ENCODE measurements around the gene SSRP1. TPM values are rescaled to one million over a fixed set of nuclear protein-coding genes. Genes with fewer than 3 reads are reported as not detected.

SSRP1 gene
- polyA plus RNA-seq, 2 of the 4 experiments (the other 2 are of a cell fraction), result 288 to 357 TPM

GRCh38 chr11:57374966-57375365 lies 39.3 kb upstream of the SSRP1 start:
- ChIA-PET CTCF (no interaction called here), POLR2A (no interaction called here)
- DNase-seq (ENCODE audit: low read depth in 1 of 2, low spot score in 1 of 2) (no peak), FAIRE-seq (no peak), ATAC-seq (no peak)
- Histone ChIP-seq H3K9me3 (no peaks in the 10 kb centered on the region), H3K4me2 (no peak overlapping the region), H3K27ac (no peak overlapping the region), H3K4me1 (peaks cover 17% of the 10 kb centered on the region; the same call in 2 of the 3 replicates), H3K4me3 (no peak overlapping the region)
- WGBS (ENCODE audit: missing lambda C conversion rate), result 97% methylated on average over 3 of the region's 3 CpGs
- no peak for TF ChIP-seq TFCP2L1 (CRISPR knock-in tag; IDR thresholded peaks at IDR 0.05)

GRCh38 chr11:57373146-57373545 lies 37.5 kb upstream of the SSRP1 start:
- Histone ChIP-seq H3K4me2 (no peak overlapping the region), H3K4me3 (no peak overlapping the region), H3K4me1 (peaks cover 16% of the 10 kb centered on the region; the same call in 2 of the 3 replicates), H3K9me3 (no peaks in the 10 kb centered on the region), H3K27ac (no peak overlapping the region)
- ChIA-PET POLR2A (no interaction called here), CTCF (interaction anchor here (0.8 to 1.9 kb wide), 5 partner anchors 10 to 87 kb away, joined by 3 to 7 read pairs (median 4); partner anchors contain the start of gene RTN4RL2)
- DNase-seq (ENCODE audit: low read depth in 1 of 2, low spot score in 1 of 2) (no peak), FAIRE-seq (no peak), ATAC-seq (no peak)
- 53% methylated on average over 3 of the region's 3 CpGs for WGBS (ENCODE audit: missing lambda C conversion rate)
- no peak for TF ChIP-seq EP300 (IDR thresholded peaks at IDR 0.05)
- no peak for TF ChIP-seq KDM5A (IDR thresholded peaks at IDR 0.05)
- TF ChIP-seq ZFP36 (IDR thresholded peaks at IDR 0.05; ENCODE audit: borderline replicate concordance, partially characterized antibody), result no peak
- no peak for TF ChIP-seq JUN (IDR thresholded peaks at IDR 0.05)
- no peak for TF ChIP-seq BHLHE40 (IDR thresholded peaks at IDR 0.05; ENCODE audit: low read depth, low read length)
- TF ChIP-seq REST (IDR thresholded peaks at IDR 0.05), result no peak
- TF ChIP-seq FOSB (CRISPR knock-in tag; IDR thresholded peaks at IDR 0.05), result no peak
- TF ChIP-seq MAX (IDR thresholded peaks at IDR 0.05), result no peak
- no peak for TF ChIP-seq ATOH8 (CRISPR knock-in tag; IDR thresholded peaks at IDR 0.05; ENCODE audit: low read depth)
- no peak for TF ChIP-seq HES2 (IDR thresholded peaks at IDR 0.05)
- no peak for TF ChIP-seq CTCF (IDR thresholded peaks at IDR 0.05)
- no peak for TF ChIP-seq RFX5 (IDR thresholded peaks at IDR 0.05)

GRCh38 chr11:57370941-57371340 lies 35.2 kb upstream of the SSRP1 start:
- no peak overlapping the region for H3K4me3 ChIP-seq
- no peaks in the 10 kb centered on the region for H3K4me1 ChIP-seq
- FAIRE-seq (no peak), DNase-seq (ENCODE audit: low read depth in 1 of 2, low spot score in 1 of 2) (no peak), ATAC-seq (no peak)
- H3K4me2 ChIP-seq, result no peak overlapping the region
- H3K9me3 ChIP-seq, result no peaks in the 10 kb centered on the region
- ChIA-PET CTCF (interaction anchor here (0.6 to 1.2 kb wide), 4 partner anchors 8 to 122 kb away, joined by 3 to 4 read pairs (median 3); no protein-coding TSS in a partner anchor), POLR2A (no interaction called here)
- no peak overlapping the region for H3K27ac ChIP-seq
- no peak for TF ChIP-seq CHD2 (IDR thresholded peaks at IDR 0.05; ENCODE audit: low read length, partially characterized antibody)
- TF ChIP-seq RARB (CRISPR knock-in tag; IDR thresholded peaks at IDR 0.05), result no peak
- no peak for TF ChIP-seq JUNB (IDR thresholded peaks at IDR 0.05)
- no peak for TF ChIP-seq MYC (IDR thresholded peaks at IDR 0.05; ENCODE audit: borderline replicate concordance, low read length)
- TF ChIP-seq POLR2AphosphoS2 (conservative IDR thresholded peaks at IDR 0.05; ENCODE audit: low read length), result no peak
- TF ChIP-seq NR3C1 (IDR thresholded peaks at IDR 0.05), result no peak
- TF ChIP-seq RCOR1 (IDR thresholded peaks at IDR 0.05; ENCODE audit: low read depth, low read length), result no peak

Measured in A549 (cell line).